Measurements from ENCODE around the gene CAPN2.
"Not testable (repeated sequence)": the region's sequence is repeated elsewhere in the genome, so short reads cannot be mapped to it uniquely, and the experiment has no call there.

The CAPN2 gene

GRCh38 chr1:223792046-223792445 lies 79.7 kb downstream of the CAPN2 start:
- DNase-seq (ENCODE audit: low read depth) = no peak

GRCh38 chr1:223793716-223794115 lies 81.4 kb downstream of the CAPN2 start:
- no peak for DNase-seq (ENCODE audit: low read depth)

- no peak for DNase-seq (ENCODE audit: low read depth)
These were observed 82.0 kb downstream of the CAPN2 start for GRCh38 chr1:223794136-223794880.

- no peak for DNase-seq (ENCODE audit: low read depth)
These were observed 83.9 kb downstream of the CAPN2 start for GRCh38 chr1:223796210-223796609.

GRCh38 chr1:223802032-223802431 lies 89.7 kb downstream of the CAPN2 start:
- DNase-seq (ENCODE audit: low read depth) = no peak

- no peak for DNase-seq (ENCODE audit: low read depth)
These were observed 90.3 kb downstream of the CAPN2 start for GRCh38 chr1:223802602-223803001.

GRCh38 chr1:223803211-223803610 lies 90.9 kb downstream of the CAPN2 start:
- DNase-seq (ENCODE audit: low read depth) = no peak

GRCh38 chr1:223809905-223810304 lies 97.6 kb downstream of the CAPN2 start:
- not testable (repeated sequence) for DNase-seq (ENCODE audit: low read depth)

GRCh38 chr1:223810586-223810985 lies 98.2 kb downstream of the CAPN2 start:
- DNase-seq (ENCODE audit: low read depth) = no peak

GRCh38 chr1:223811634-223812101 lies 99.3 kb downstream of the CAPN2 start:
- no peak for DNase-seq (ENCODE audit: low read depth)

GRCh38 chr1:223813645-223814044 lies 101.3 kb downstream of the CAPN2 start:
- DNase-seq (ENCODE audit: low read depth) = no peak

GRCh38 chr1:223815020-223815853 lies 102.9 kb downstream of the CAPN2 start:
- no peak for DNase-seq (ENCODE audit: low read depth)

GRCh38 chr1:223815865-223816264 lies 103.5 kb downstream of the CAPN2 start:
- no peak for DNase-seq (ENCODE audit: low read depth)

GRCh38 chr1:223817265-223817664 lies 104.9 kb downstream of the CAPN2 start:
- not testable (repeated sequence) for DNase-seq (ENCODE audit: low read depth)

- DNase-seq (ENCODE audit: low read depth) = no peak
These were observed 107.6 kb downstream of the CAPN2 start for GRCh38 chr1:223819730-223820514.

- no peak for DNase-seq (ENCODE audit: low read depth)
These were observed 108.1 kb downstream of the CAPN2 start for GRCh38 chr1:223820515-223820858.

- no peak for DNase-seq (ENCODE audit: low read depth)
These were observed 108.6 kb downstream of the CAPN2 start for GRCh38 chr1:223820971-223821370.

GRCh38 chr1:223824287-223824686 lies 111.9 kb downstream of the CAPN2 start:
- no peak for DNase-seq (ENCODE audit: low read depth)

GRCh38 chr1:223824712-223825111 lies 112.4 kb downstream of the CAPN2 start:
- DNase-seq (ENCODE audit: low read depth) = no peak

Data from T-helper 22 cell (primary cell).